HEK293T (cell line): ENCODE data around the gene POLD3.

Experiments
- CTCF ChIA-PET: fragments of 350-600 bp; formaldehyde crosslinking; extraction: SDS; loops from one replicate; lab custom pipeline; 2021; ENCODE audit warnings: antibody characterized with exemption, inconsistent platforms; lab: Yijun Ruan, JAX
- POLR2A ChIA-PET: fragments of 350-600 bp; formaldehyde crosslinking; extraction: SDS; loops from one replicate; lab custom pipeline; 2020; ENCODE audit warnings: antibody characterized with exemption, inconsistent platforms; lab: Yijun Ruan, JAX
- DNase-seq: peaks from one replicate; pipeline ENCODE4 v3.0.0; 2012; ENCODE audit warnings: mixed read lengths; ENCODE audit errors: extremely low spot score
- ARNT ChIP-seq: fragments of 450-650 bp; IDR thresholded peaks from 2 replicates; pipeline ENCODE4 v1.6.1; 2017; ENCODE audit warnings: mild to moderate bottlenecking
- BHLHE40 ChIP-seq: fragments of 450-650 bp; IDR thresholded peaks from 2 replicates; pipeline ENCODE4 v1.6.1; 2016; ENCODE audit warnings: mild to moderate bottlenecking, moderate library complexity, borderline replicate concordance
- CTBP1 ChIP-seq: fragments of 450-650 bp; IDR thresholded peaks from 2 replicates; pipeline ENCODE4 v1.6.1; 2016; ENCODE audit warnings: borderline replicate concordance
- ELF4 ChIP-seq: fragments of 450-650 bp; IDR thresholded peaks from 2 replicates; pipeline ENCODE4 v1.6.1; 2017; ENCODE audit warnings: antibody characterized with exemption
- FOXA1 ChIP-seq: fragments of 450-650 bp; IDR thresholded peaks from 2 replicates; pipeline ENCODE4 v1.6.1; 2016; ENCODE audit warnings: mild to moderate bottlenecking
- FOXK2 ChIP-seq: fragments of 450-650 bp; IDR thresholded peaks from 2 replicates; pipeline ENCODE4 v1.6.1; 2016; ENCODE audit warnings: mild to moderate bottlenecking
- FOXM1 ChIP-seq: fragments of 450-650 bp; IDR thresholded peaks from 2 replicates; pipeline ENCODE4 v1.6.1; 2017; ENCODE audit warnings: mild to moderate bottlenecking, borderline replicate concordance
- HDGF ChIP-seq: fragments of 450-650 bp; IDR thresholded peaks from 2 replicates; pipeline ENCODE4 v1.6.1; 2017; ENCODE audit warnings: antibody characterized with exemption, borderline replicate concordance
- L3MBTL2 ChIP-seq: fragments of 450-650 bp; conservative IDR thresholded peaks from 2 replicates; pipeline ENCODE4 v1.6.1; 2016; ENCODE audit warnings: mild to moderate bottlenecking
- LEF1 ChIP-seq: fragments of 450-650 bp; IDR thresholded peaks from 2 replicates; pipeline ENCODE4 v1.6.1; 2017; ENCODE audit warnings: mild to moderate bottlenecking, borderline replicate concordance
- NFRKB ChIP-seq: fragments of 450-650 bp; IDR thresholded peaks from 2 replicates; pipeline ENCODE4 v1.6.1; 2016; ENCODE audit warnings: mild to moderate bottlenecking, moderate library complexity
- SP1 ChIP-seq: fragments of 450-650 bp; IDR thresholded peaks from 2 replicates; pipeline ENCODE4 v1.6.1; 2017
- SUZ12 ChIP-seq: fragments of 450-650 bp; IDR thresholded peaks from 2 replicates; pipeline ENCODE4 v1.6.1; 2016; ENCODE audit warnings: mild to moderate bottlenecking
- TARDBP ChIP-seq: fragments of 450-650 bp; IDR thresholded peaks from 2 replicates; pipeline ENCODE4 v1.6.1; 2016
- ZNF384 ChIP-seq: fragments of 450-650 bp; IDR thresholded peaks from 2 replicates; pipeline ENCODE4 v1.6.1; 2016
- TF ChIP-seq, protein P1 (sequence below): fragments of 450-650 bp; IDR thresholded peaks from 2 replicates; pipeline ENCODE4 v1.6.1; 2016

POLD3 gene

DNA sequence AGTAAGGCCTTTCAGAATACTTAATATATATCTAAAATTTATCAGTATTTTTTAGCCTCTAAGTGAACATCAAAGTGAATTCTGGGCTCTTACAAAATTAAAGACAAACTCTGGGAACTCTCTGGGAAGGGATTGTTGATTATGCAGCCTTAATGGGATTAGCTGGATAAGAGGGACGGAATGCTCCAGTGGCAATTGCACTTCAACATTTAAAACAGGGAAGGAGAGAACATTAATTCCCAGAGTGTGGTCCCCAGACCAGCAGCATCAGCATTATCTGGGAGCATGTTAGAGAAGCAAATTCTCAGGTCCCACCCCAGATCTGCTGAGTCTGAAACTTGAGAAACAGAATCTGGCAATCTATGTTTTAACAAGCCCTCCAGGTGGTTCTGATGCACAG is 46.5 kb downstream of the POLD3 start:
- CTCF ChIA-PET, result no interaction called here
- no peak for TF ChIP-seq SP1
- no peak for TF ChIP-seq LEF1
- no peak for TF ChIP-seq ZNF384
- no peak for TF ChIP-seq NFRKB
- no peak for TF ChIP-seq FOXK2
- TF ChIP-seq, protein P1, sequence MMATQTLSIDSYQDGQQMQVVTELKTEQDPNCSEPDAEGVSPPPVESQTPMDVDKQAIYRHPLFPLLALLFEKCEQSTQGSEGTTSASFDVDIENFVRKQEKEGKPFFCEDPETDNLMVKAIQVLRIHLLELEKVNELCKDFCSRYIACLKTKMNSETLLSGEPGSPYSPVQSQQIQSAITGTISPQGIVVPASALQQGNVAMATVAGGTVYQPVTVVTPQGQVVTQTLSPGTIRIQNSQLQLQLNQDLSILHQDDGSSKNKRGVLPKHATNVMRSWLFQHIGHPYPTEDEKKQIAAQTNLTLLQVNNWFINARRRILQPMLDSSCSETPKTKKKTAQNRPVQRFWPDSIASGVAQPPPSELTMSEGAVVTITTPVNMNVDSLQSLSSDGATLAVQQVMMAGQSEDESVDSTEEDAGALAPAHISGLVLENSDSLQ, result no peak
- no peak for TF ChIP-seq FOXA1
- no peak for TF ChIP-seq TARDBP
- no peak for TF ChIP-seq CTBP1
- TF ChIP-seq FOXM1, result no peak
- TF ChIP-seq BHLHE40, result no peak
- no peak for TF ChIP-seq ELF4
- TF ChIP-seq HDGF, result no peak
- no peak for TF ChIP-seq ARNT
- no peak for TF ChIP-seq L3MBTL2
- no peak for TF ChIP-seq SUZ12
- POLR2A ChIA-PET, result no interaction called here
- no peak for DNase-seq

DNA sequence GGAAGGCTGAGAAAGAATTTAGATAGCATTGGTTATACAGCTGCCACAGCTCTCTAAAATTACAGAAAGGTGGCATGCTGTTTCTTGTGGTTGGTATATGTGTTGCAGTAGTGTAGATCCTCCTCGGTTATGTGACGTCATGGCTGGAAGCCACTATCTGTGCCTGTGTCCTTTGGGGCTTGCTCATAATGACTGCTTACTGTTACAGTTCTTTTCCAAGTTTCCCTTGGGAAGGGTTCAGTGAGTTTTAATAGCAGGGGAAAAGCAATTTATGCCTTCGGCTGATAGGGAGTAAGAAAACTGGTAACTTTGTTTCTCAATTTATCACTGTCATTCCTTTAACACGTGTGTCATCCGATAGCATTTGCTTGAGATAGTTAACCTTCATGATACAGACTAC is 47.2 kb downstream of the POLD3 start:
- ChIA-PET CTCF (no interaction called here), POLR2A (no interaction called here)
- DNase-seq, result peak; percentile 12
- TF ChIP-seq FOXA1 (no peak), BHLHE40 (no peak), HDGF (no peak), FOXM1 (no peak), ZNF384 (no peak), SP1 (no peak), CTBP1 (no peak), L3MBTL2 (no peak), LEF1 (no peak), NFRKB (no peak), ARNT (no peak), FOXK2 (no peak), SUZ12 (no peak)
- TF ChIP-seq, protein P1, result no peak

DNA sequence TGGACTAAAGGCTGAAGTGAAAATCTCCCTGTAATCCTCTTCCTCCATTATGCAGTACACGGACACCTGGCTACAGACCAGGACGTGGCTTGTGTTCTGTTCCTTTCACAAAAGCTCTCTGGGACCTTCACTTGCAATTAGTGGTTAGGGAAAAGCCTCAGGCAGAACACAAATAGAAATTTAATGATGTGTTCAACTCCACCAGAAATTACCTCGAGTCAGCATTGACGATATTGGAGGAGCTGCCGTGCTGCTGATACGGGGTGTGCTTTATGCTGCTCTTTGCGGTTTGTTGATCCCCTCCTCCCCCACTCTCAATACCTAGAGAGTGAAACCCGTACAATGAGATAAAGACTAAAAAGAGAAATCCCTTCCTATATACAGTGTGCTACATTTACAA is 48.9 kb downstream of the POLD3 start:
- DNase-seq, result no peak
- ChIA-PET CTCF (no interaction called here), POLR2A (no interaction called here)
- TF ChIP-seq HDGF, result no peak
- TF ChIP-seq CTBP1, result no peak
- no peak for TF ChIP-seq SP1
- no peak for TF ChIP-seq ELF4
- TF ChIP-seq FOXM1, result no peak

DNA sequence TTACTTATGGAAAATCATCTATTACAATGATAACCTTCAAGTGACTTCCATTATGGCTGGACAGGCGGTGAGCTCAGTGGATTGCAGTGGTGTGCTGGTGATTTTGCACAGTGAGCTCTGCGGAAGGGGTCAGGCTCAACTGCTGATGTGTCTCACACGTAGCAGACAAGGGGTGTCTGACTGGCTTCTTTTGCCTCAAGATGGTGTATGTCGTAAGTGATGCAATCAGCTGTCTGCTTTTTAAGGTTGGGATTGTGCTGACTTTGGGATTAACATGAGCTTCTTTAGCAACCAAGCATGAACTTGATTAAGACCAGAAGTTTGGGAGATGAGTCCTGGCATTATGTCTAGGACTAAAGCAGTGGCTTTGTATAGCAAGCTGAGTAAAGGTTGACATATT is 49.5 kb downstream of the POLD3 start:
- CTCF ChIA-PET, result interaction anchor here (0.8 kb wide), 1 partner anchor 61 kb away, joined by 3 read pairs; no protein-coding TSS in a partner anchor
- no peak for DNase-seq
- POLR2A ChIA-PET, result no interaction called here
- TF ChIP-seq LEF1 (no peak), CTBP1 (no peak)

DNA sequence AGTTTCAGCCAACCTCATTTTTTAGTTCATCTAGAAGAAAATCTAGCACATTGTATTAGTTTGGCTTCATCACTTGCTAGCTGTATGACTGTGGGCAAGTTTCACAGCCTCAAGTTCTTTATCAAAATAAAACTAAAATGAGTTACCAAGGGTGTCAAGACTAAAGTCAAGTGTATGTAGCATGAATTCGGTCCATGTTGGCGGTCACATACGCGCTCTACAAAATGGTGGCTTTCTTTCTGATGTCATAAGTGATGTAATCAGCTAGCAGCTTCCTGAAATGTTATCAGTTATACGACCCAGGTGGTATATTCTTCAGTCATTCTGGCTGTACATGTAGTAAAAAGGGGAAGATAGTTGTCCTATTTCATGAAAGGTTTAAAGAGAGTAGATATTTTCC is 50.5 kb downstream of the POLD3 start:
- POLR2A ChIA-PET, result no interaction called here
- TF ChIP-seq SUZ12, result no peak
- TF ChIP-seq ELF4, result no peak
- no peak for TF ChIP-seq HDGF
- no peak for TF ChIP-seq SP1
- TF ChIP-seq L3MBTL2, result no peak
- no peak for TF ChIP-seq LEF1
- TF ChIP-seq, protein P1, result no peak
- TF ChIP-seq TARDBP, result no peak
- TF ChIP-seq FOXK2, result no peak
- CTCF ChIA-PET, result no interaction called here
- no peak for DNase-seq

DNA sequence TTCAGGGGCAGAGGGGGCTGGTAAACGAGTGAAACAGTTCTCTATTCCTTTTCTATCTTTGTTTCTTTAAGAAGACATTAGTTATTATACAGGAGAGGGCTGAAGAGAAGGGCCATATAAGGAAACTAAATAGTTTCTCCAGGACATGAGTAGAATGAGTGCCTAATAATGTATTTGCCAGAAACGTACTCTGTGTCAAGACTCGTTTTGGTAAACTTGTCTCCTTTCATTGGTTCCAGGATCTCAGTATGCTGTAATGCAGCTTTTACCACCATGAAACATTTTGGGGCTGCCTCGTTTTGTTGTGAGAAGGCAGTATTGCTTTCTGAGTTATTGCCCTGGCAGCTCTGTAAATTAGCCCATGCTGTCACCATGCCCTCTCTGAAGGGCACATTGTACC is 51.7 kb downstream of the POLD3 start:
- TF ChIP-seq TARDBP (no peak), CTBP1 (no peak), SP1 (no peak), SUZ12 (no peak), NFRKB (no peak), BHLHE40 (no peak), L3MBTL2 (no peak), FOXK2 (no peak), HDGF (no peak), ARNT (no peak), ELF4 (no peak), LEF1 (no peak), FOXM1 (no peak), FOXA1 (no peak), ZNF384 (no peak)
- TF ChIP-seq, protein P1, result no peak
- POLR2A ChIA-PET, result no interaction called here
- CTCF ChIA-PET, result no interaction called here
- DNase-seq, result no peak
